Motor neuron (in vitro differentiated cells): Measurements from ENCODE around the gene SERPINB1. TPM values are rescaled to one million over a fixed set of nuclear protein-coding genes. Genes with fewer than 3 reads are reported as not detected.
"Not testable (repeated sequence)": the region's sequence is repeated elsewhere in the genome, so short reads cannot be mapped to it uniquely, and the experiment has no call there.

ENCODE experiments used
- ATAC-seq, 8 experiments: fragments of 200-7000 bp; cut with Tn5 transposase; replicated peaks in 6 of 8; 2 replicates each; pipeline ENCODE4 v1.8.0; 2021; ENCODE audit warnings: mild to moderate bottlenecking in 8 of 8, moderate library complexity in 8 of 8
- H3K27ac ChIP-seq, 2 donors: fragments of 250-450 bp; sonication (Bioruptor Pico); 2 replicates each; pipeline ENCODE4 v1.9.0; 2021; ENCODE audit warnings: antibody characterized with exemption in 2 of 2, mild to moderate bottlenecking in 2 of 2, moderate library complexity in 1 of 2
- H3K4me1 ChIP-seq, 2 donors: fragments of 250-450 bp; sonication (Bioruptor Pico); replicated peaks in 1 of 2; 2 replicates each; pipeline ENCODE4 v1.6.1; 2021; ENCODE audit warnings: antibody characterized with exemption in 2 of 2, mild to moderate bottlenecking in 2 of 2, moderate library complexity in 1 of 2
- H3K4me3 ChIP-seq, 5 donors: fragments of 250-450 bp; sonication (Bioruptor Pico); 2 replicates each; pipeline ENCODE4 v1.9.0; 2021; ENCODE audit warnings: antibody characterized with exemption in 5 of 5, mild to moderate bottlenecking in 5 of 5, moderate library complexity in 4 of 5
- WGBS, 10 experiments: fragments of 450-650 bp; shearing (Covaris generic); methylation state at CpG; one replicate each; pipeline ENCODE4 v1.0.0; 2022; 5-methylcytosine and 5-hydroxymethylcytosine counted together
- in situ Hi-C, 9 experiments: fragments of 400-800 bp; cut with MboI; loops; one replicate each; pipeline ENCODE4 v1.15.0; 2021; ENCODE audit warnings: low sequenced_read_pairs in 9 of 9, low pct_unique_long_range_greater_than_20kb in 2 of 9; ENCODE audit not compliant: unreplicated experiment in 9 of 9
- total RNA-seq, 8 experiments: library from RNA; unstranded; fragments of 300-600 nt; gene quantifications; 2 replicates each; pipeline versions ENCODE4 v1.2.3 to v1.2.4, GENCODE V29; 2022

The SERPINB1 gene
- total RNA-seq, 8 experiments from 2014 or later: 0.43 to 45.5 (median 1.8) TPM

DNA sequence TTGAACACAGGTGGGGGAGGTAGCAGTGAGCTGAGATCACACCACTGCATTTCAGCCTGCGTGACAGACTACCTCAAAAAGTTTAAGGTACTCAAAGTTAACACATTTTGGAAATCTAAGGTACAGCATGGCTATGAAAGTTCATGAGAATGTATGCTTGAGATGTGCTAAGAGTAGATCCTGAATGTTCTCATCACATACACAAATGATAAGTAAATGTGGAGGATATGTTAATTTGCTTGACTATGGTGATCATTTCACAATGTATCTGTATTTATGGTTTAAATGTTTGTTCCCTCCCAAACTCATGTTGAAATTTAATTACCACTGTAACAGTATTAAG lies 20.1 kb upstream of the SERPINB1 start:
- no peak overlapping the region for H3K4me3 ChIP-seq
- H3K27ac ChIP-seq: no peak overlapping the region
- in situ Hi-C loops: no loop called here
- H3K4me1 ChIP-seq: peaks cover 10 to 15% of the 10 kb centered on the region in 2 donors
- no peak for ATAC-seq
- WGBS, 10 experiments: 100% methylated on average over 1 of the region's 1 CpG; no CpG with 5 or more reads in 8 of the 10 experiments

DNA sequence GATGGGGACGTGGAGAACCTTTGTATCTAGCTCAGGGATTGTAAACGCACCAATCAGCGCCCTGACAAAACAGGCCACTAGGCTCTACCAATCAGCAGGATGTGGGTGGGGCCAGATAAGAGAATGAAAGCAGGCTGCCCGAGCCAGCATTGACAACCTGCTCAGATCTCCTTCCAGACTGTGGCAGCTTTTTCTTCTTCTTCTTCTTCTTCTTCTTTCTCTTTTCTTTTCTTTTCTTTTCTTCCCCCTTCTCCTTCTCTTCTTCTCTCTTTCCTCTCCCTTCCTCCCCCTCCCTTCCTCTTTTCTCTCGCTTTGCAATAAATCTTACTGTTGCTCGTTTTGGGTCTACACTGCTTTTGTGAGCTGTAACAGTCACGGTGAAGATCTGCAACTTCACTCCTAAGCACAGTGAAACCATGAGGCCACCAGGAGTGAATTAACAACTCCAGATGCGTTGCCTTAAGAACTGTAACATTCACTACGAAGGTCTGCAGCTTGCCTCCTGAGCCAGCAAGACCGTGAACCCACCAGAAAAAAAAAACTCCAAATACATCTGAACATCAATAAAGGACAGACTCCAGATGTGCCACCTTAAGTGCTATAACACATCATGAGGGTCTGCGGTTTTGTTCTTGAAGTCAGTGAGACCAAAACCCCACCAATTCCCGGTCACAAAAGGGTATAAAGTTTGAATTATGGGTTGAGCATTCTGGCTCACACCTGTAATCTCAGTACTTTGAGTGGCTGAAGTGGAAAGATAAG lies 19.6 kb upstream of the SERPINB1 start:
- H3K27ac ChIP-seq: no peak overlapping the region
- in situ Hi-C loops: no loop called here
- WGBS, 10 experiments: 47 to 95% (median 83%) methylated on average over 3 to 9 of the region's 12 CpGs
- H3K4me1 ChIP-seq: peaks cover 10 to 15% of the 10 kb centered on the region in 2 donors
- ATAC-seq: no peak
- H3K4me3 ChIP-seq: no peak overlapping the region

DNA sequence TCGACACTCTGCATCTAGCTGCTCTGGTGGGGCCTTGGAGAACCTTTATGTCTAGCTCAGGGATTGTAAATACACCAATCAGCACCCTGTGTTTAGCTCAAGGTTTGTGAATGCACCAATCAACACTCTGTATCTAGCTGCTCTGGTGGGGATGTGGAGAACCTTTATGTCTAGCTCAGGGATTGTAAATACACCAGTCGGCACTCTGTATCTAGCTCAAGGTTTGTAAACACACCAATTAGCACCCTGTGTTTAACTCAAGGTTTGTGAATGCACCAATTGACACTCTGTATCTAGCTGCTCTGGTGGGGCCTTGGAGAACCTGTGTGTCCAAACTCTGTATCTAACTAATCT lies 19.0 kb upstream of the SERPINB1 start:
- ATAC-seq, H3K27ac ChIP-seq, in situ Hi-C loops, H3K4me3 ChIP-seq: not testable (repeated sequence)
- no CpG with 5 or more reads among the region's 2 CpGs for WGBS, 10 experiments
- H3K4me1 ChIP-seq: peaks cover 10 to 16% of the 10 kb centered on the region in 2 donors

DNA sequence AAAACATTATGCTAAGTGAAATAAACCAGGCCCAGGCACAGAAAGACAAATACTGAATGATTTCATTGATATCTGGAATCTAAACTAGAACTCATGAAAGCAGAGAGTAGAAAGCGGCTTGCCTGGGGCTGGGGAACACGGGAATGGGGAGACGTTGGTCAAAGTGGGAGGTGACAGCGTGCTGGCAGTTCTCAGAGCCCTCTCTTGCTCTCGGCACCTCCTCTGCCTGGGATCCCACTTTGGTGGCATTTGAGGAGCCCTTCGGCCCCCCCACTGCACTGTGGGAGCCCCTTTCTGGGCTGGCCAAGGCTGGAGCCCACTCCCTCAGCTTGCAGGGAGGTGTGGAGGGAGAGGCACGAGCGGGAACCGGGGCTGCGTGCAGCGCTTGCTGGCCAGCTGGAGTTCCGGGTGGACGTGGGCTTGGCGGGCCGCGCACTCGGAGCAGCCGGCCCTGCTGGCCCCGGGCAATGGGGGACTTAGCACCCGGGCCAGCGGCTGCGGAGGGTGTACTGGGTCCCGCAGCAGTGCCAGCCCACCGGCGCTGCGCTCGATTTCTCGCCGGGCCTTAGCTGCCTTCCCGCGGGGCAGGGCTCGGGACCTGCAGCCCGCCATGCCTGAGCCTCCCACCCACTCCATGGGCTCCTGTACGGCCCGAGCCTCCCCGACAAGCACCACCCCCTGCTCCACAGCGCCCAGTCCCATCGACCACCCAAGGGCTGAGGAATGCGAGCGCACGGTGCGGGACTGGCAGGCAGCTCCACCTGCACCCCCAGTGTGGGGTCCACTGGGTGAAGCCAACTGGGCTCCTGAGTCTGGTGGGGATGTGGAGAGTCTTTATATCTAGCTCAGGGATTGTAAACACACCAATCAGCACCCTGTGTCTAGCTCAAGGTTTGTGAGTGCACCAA lies 18.4 kb upstream of the SERPINB1 start:
- H3K4me1 ChIP-seq: peaks cover 15 to 22% of the 10 kb centered on the region in 2 donors
- H3K27ac ChIP-seq, in situ Hi-C loops, H3K4me3 ChIP-seq, ATAC-seq: not testable (repeated sequence)
- 60 to 100% (median 100%) methylated on average over 1 to 4 of the region's 42 CpGs; no CpG with 5 or more reads in 5 of the 10 experiments for WGBS, 10 experiments

DNA sequence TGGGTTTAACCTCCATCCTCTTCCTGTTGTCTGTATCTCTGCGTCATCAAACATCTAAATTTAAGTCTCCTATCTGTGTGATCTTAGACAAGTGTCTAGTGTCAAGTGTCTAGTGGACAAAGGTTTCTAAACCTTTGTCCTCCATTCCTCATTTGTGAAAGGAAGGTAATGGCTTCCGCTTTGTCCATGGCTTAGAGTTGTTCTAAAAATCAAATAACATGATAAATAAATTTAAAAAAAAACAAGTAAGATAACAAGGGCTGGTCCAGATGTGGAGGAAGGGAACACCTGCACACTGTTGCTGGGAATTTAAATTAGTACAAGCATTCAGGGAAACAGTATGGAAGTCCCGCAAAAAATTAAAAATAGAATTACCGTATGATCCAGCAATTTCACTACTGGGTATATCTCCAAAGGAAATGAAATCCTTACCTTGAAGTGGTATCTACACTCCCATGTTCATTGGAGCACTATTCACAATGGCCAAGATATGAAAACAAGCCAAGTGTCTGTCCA lies 17.6 kb upstream of the SERPINB1 start:
- no peak overlapping the region for H3K27ac ChIP-seq
- H3K4me1 ChIP-seq: peaks cover 23 to 30% of the 10 kb centered on the region in 2 donors
- no peak overlapping the region for H3K4me3 ChIP-seq
- no peak for ATAC-seq
- in situ Hi-C loops: no loop called here
- WGBS, 10 experiments: 92 to 100% (median 96%) methylated on average over 3 to 4 of the region's 4 CpGs; no CpG with 5 or more reads in 1 of the 10 experiments

DNA sequence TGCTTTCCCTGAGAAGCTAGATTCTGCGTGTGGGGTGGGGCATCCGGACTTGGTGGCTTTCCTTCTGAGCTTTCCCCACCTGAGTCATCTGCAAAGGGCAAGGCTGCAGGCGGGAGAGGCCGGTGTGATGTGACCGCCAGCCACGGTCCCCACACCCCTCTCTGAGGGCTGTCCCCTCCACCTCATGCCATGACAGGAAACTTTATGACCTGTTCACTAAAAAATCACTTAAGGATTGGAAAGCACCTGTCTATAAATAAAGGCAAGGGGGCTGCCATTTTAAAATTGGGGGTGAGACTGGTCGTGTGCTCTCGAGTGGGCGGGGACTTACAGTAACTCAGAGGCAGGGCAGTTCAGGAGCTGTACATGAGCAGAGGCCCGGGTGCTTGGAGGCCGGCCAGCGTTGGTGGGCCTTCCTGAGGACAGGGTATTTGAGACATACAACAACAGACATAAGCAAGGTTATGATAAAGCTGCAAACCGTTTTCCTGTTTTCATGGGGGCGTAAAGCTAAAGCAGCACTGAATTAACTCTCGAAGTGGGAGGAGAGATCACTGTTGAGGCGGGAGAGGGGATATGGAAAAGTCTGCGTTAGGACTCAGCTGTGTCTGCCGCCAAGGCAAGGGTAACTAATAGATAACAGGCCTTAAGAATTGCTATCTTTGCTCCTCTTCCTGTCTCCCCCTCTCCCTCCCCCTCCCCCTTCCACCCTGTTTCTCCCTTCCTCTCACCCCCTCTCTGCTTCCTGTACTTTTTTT lies 16.1 kb upstream of the SERPINB1 start:
- Histone ChIP-seq H3K4me1 (peaks cover 23 to 36% of the 10 kb centered on the region in 2 donors), H3K27ac (peak overlapping the region in 1 of 2 donors; percentile 24), H3K4me3 (no peak overlapping the region)
- peak in 7 of 8 experiments; percentile 31 to 91 (median 80) for ATAC-seq
- in situ Hi-C loops: no loop called here
- 28 to 80% (median 57%) methylated on average over 1 to 12 of the region's 18 CpGs; no CpG with 5 or more reads in 3 of the 10 experiments for WGBS, 10 experiments

DNA sequence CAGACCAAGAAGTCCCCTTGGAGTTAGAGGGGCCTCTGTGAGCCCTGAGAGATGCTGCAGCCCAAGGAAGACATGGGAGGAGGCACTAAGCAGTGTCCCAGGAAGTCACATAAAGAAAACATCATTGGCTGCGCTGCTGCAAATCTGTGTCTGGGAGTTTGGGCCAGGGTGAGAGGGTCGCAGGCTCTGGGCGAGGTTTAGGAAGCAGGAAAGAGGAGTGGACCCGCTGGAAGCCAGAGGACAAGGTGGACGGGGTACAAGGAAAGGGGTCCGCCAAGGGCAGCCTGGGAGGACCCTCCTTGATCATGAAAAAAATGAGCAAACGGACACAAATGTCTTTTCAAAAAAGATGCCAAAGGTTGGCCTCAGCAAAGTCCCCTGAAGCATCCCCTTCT lies 15.5 kb upstream of the SERPINB1 start:
- 91 to 100% (median 95%) methylated on average over 1 to 7 of the region's 7 CpGs; no CpG with 5 or more reads in 3 of the 10 experiments for WGBS, 10 experiments
- in situ Hi-C loops: no loop called here
- ATAC-seq: no peak
- Histone ChIP-seq H3K4me1 (peaks cover 23 to 36% of the 10 kb centered on the region in 2 donors), H3K27ac (peak overlapping the region in 1 of 2 donors; percentile 24), H3K4me3 (no peak overlapping the region)

DNA sequence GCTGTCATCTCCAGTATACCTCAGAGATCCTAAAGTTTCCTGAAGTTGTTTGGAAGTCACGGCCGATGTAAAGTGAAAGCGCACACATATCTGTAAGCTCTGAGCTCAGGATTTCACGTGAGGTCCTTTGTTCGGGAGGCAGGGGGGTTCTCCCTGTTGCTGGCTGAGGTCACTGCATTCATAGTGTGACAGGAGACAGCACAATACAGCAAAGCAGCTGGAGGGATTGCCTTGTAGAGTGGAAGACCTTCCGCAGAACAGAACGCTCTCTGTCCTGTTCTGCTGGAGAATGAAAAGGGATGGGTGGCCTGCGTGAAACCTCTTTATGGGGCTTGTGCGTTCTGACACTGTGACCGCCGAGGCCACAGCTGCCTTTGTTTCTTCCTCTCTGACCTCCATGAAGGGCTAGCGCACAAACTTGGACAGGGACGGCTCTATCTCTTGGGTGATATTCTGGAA lies 13.4 kb upstream of the SERPINB1 start:
- Histone ChIP-seq H3K4me1 (peaks cover 23 to 36% of the 10 kb centered on the region in 2 donors), H3K4me3 (no peak overlapping the region), H3K27ac (peak overlapping the region in 1 of 2 donors; percentile 53)
- in situ Hi-C loops: no loop called here
- WGBS, 10 experiments: 51 to 100% (median 55%) methylated on average over 2 to 11 of the region's 13 CpGs; no CpG with 5 or more reads in 5 of the 10 experiments
- peak in 5 of 8 experiments; percentile 53 to 83 (median 64) for ATAC-seq

DNA sequence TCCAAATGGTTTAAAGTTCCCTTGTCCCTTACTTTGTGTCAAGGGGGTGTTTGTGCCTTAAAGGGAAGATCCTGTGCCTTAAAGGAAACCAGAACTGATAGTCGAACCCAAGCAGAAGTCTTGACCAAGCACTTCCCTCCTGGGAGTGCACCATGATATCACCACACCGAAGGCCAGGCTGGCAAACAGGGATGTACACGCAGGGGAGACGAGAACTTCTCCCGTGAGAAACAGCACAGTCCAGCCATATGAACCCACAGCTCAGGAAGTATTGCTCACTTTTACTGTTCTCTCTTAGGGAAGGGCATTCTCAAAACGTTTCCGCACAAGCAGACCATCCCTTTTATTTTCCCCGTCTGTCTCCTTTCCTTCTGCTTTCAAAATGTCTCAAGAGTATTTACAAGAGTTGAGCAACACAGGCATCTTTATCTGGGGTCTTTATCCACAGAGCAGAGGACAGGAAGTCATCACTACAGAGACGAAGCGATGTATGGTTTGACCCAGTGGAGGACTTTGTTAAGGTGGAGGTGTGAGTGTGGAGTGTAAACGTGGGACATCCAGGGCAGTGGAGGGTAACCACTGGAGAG lies 12.8 kb upstream of the SERPINB1 start:
- ATAC-seq: no peak
- H3K27ac ChIP-seq: peak overlapping the region in 1 of 2 donors; percentile 53
- peaks cover 23 to 36% of the 10 kb centered on the region in 2 donors for H3K4me1 ChIP-seq
- in situ Hi-C loops: no loop called here
- WGBS, 10 experiments: 59 to 100% (median 75%) methylated on average over 2 to 8 of the region's 11 CpGs
- H3K4me3 ChIP-seq: no peak overlapping the region

DNA sequence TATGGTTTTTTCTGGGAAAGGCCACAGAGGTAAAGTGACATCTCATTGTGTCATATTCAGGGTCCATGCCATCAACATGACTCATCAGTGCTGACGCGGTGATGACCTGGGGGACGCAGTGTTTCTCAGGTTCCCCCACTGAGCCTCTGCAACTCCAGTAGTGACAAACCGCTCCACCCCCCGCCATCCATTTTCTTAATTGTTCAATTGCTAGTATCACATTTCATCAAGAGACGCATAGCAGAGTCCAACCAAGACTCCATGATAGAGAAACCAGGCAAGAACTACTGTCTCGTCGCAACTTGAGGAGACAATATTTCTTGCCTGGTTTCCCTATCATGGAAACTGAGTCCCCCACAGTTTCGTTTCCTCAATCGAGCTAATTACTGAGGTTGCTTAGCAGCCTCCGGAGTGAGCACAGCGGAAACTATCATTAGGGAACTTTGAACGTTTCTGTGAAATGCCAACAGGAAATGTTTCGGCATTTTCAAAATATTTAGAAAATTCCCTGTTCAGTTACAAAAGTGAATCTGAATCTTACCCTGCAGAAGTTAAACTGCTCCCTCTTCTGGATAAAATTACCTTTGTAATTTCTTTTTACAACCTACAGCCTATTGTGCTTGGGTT lies 12.2 kb upstream of the SERPINB1 start:
- peaks cover 23 to 36% of the 10 kb centered on the region in 2 donors for H3K4me1 ChIP-seq
- WGBS, 10 experiments: 0 to 65% (median 17%) methylated on average over 2 to 14 of the region's 14 CpGs; no CpG with 5 or more reads in 2 of the 10 experiments
- in situ Hi-C loops: no loop called here
- ATAC-seq: peak in 6 of 8 experiments; percentile 15 to 90 (median 56)
- no peak overlapping the region for H3K27ac ChIP-seq
- no peak overlapping the region for H3K4me3 ChIP-seq

DNA sequence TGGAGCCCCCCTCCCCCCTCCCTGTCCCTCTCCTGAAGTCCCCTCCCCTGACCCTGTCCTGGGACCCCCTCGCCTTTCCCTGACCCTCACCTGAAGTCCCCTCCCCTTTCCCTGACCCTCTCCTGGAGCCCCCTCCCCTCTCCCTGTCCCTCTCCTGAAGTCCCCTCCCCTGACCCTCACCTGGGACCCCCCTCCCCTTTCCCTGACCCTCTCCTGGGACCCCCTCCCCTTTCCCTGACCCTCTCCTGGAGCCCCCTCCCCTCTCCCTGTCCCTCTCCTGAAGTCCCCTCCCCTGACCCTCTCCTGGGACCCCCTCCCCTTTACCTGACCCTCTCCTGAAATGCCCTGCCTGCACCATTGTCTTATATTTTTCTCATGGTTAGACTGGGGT lies 11.7 kb upstream of the SERPINB1 start:
- no CpG with 5 or more reads among the region's 1 CpG for WGBS, 10 experiments
- in situ Hi-C loops, H3K4me3 ChIP-seq, H3K27ac ChIP-seq, ATAC-seq: not testable (repeated sequence)
- H3K4me1 ChIP-seq: peaks cover 23 to 30% of the 10 kb centered on the region in 2 donors

DNA sequence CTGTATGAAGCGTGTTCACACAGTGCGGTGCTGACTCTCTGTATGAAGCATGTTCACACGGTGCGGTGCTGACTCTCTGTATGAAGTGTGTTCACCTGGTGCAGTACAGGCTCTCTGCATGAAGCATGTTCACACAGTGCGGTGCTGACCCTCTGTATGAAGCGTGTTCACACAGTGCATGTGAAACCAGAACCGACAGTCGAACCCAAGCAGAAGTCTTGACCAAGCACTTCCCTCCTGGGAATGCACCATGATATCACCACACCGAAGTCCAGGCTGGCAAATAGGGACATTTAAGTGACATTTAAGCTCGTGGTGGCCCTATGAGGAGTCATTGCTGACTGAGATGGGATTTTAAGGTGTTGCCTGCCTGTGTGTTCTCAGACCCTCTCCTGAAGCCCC lies 11.3 kb upstream of the SERPINB1 start:
- in situ Hi-C loops: no loop called here
- 87 to 98% (median 92%) methylated on average over 2 to 5 of the region's 10 CpGs; no CpG with 5 or more reads in 6 of the 10 experiments for WGBS, 10 experiments
- ATAC-seq: no peak
- Histone ChIP-seq H3K27ac (no peak overlapping the region), H3K4me3 (no peak overlapping the region), H3K4me1 (peaks cover 21 to 26% of the 10 kb centered on the region in 2 donors)
